ENCODE measurements around the gene RXFP3.
A peak's percentile ranks its signal among the peaks of the same experiment; 100 is the strongest.

The RXFP3 gene

GRCh38 chr5:33934176-33934575, 2.0 kb upstream of the RXFP3 start:
- Histone ChIP-seq H3K4me1 (ENCODE audit: control insufficient read depth, insufficient read depth, low read depth, low read length) (peaks cover 8% of the 10 kb centered on the region), H3K79me1 (replicated peaks; ENCODE audit: low read length, poor library complexity, severe bottlenecking) (no peaks in the 10 kb centered on the region), H3K9me3 (ENCODE audit: control insufficient read depth, low read length) (no peaks in the 10 kb centered on the region), H3K23ac (ENCODE audit: low read length in 2 of 2) (no peak overlapping the region), H2BK12ac (ENCODE audit: low read length in 2 of 2) (no peak overlapping the region), H2BK5ac (ENCODE audit: low read depth, low read length, poor library complexity, severe bottlenecking) (no peak overlapping the region), H3K9ac (ENCODE audit: low read length) (no peak overlapping the region), H2BK15ac (ENCODE audit: low read depth, poor library complexity, severe bottlenecking) (no peak overlapping the region), H3K18ac (ENCODE audit: low read depth in 1 of 2, low read length in 2 of 2) (no peak overlapping the region), H2AK5ac (ENCODE audit: low read length, severe bottlenecking) (no peak overlapping the region), H3K4ac (ENCODE audit: low read depth in 1 of 2, low read length in 2 of 2) (no peak overlapping the region), H2AFZ (ENCODE audit: low read depth, low read length) (no peak overlapping the region), H3K27ac (ENCODE audit: low read length, poor library complexity, severe bottlenecking) (no peak overlapping the region), H4K8ac (ENCODE audit: low read length) (no peak overlapping the region), H3K4me3 (ENCODE audit: insufficient read depth in 1 of 2, low read depth in 1 of 2, low read length in 2 of 2) (no peak overlapping the region), H3K4me2 (ENCODE audit: low read length, poor library complexity, severe bottlenecking) (no peak overlapping the region), H2BK120ac (ENCODE audit: low read depth, low read length) (no peak overlapping the region), H3K27me3 (ENCODE audit: control insufficient read depth in 1 of 2, insufficient read depth in 1 of 2, low read length in 2 of 2) (peaks cover 11 to 29% of the 10 kb centered on the region in 2 experiments), H4K91ac (ENCODE audit: low read length) (no peak overlapping the region), H3K36me3 (ENCODE audit: control insufficient read depth in 1 of 2, insufficient read depth in 2 of 2, low read depth in 1 of 2, low read length in 2 of 2) (no peaks in the 10 kb centered on the region), H3K14ac (ENCODE audit: low read length in 2 of 2) (no peak overlapping the region)
- DNase-seq, result peak; percentile 22
- WGBS, result 33% methylated on average over 1 of the region's 1 CpG

DNA sequence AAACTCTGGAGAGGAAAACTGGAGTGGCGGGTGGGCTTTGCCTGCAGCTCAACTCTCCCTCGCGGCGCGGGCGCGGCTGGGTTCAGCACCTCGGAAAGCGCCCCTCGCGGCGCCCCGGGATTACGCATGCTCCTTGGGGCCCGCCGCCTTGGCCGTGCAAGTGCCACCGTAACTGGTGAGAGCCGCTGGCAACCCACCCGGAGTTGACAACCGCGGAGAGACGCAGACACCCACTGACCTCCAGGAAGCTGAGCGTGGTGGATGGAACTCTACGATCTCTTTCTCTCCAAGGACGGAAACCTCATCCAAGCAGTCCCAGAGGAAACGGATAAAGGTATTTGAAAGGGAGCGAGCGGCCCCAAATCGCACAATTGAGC, 194 bp upstream of the RXFP3 start:
- no peaks in the 10 kb centered on the region for H3K9me3 ChIP-seq (ENCODE audit: control insufficient read depth, low read length)
- 1% methylated on average over 30 of the region's 30 CpGs for WGBS
- no peak overlapping the region for H4K91ac ChIP-seq (ENCODE audit: low read length)
- no peaks in the 10 kb centered on the region for H3K36me3 ChIP-seq (ENCODE audit: control insufficient read depth in 1 of 2, insufficient read depth in 2 of 2, low read depth in 1 of 2, low read length in 2 of 2)
- H2AK5ac ChIP-seq (ENCODE audit: low read length, severe bottlenecking), result no peak overlapping the region
- no peak overlapping the region for H3K9ac ChIP-seq (ENCODE audit: low read length)
- no peaks in the 10 kb centered on the region for H3K79me1 ChIP-seq (replicated peaks; ENCODE audit: low read length, poor library complexity, severe bottlenecking)
- H3K23ac ChIP-seq (ENCODE audit: low read length in 2 of 2), result no peak overlapping the region
- H2BK120ac ChIP-seq (ENCODE audit: low read depth, low read length), result no peak overlapping the region
- H3K4me3 ChIP-seq (ENCODE audit: insufficient read depth in 1 of 2, low read depth in 1 of 2, low read length in 2 of 2), result peak overlapping the region; percentile 51 to 85
- no peak overlapping the region for H3K14ac ChIP-seq (ENCODE audit: low read length in 2 of 2)
- H3K4me2 ChIP-seq (ENCODE audit: low read length, poor library complexity, severe bottlenecking), result peak overlapping the region; percentile 97
- H3K27ac ChIP-seq (ENCODE audit: low read length, poor library complexity, severe bottlenecking), result no peak overlapping the region
- no peak overlapping the region for H2BK12ac ChIP-seq (ENCODE audit: low read length in 2 of 2)
- no peak overlapping the region for H3K18ac ChIP-seq (ENCODE audit: low read depth in 1 of 2, low read length in 2 of 2)
- no peak overlapping the region for H2AFZ ChIP-seq (ENCODE audit: low read depth, low read length)
- no peak overlapping the region for H2BK5ac ChIP-seq (ENCODE audit: low read depth, low read length, poor library complexity, severe bottlenecking)
- no peak overlapping the region for H3K4ac ChIP-seq (ENCODE audit: low read depth in 1 of 2, low read length in 2 of 2)
- peak; percentile 72 for DNase-seq
- no peak overlapping the region for H2BK15ac ChIP-seq (ENCODE audit: low read depth, poor library complexity, severe bottlenecking)
- H3K4me1 ChIP-seq (ENCODE audit: control insufficient read depth, insufficient read depth, low read depth, low read length), result peaks cover 8% of the 10 kb centered on the region
- H4K8ac ChIP-seq (ENCODE audit: low read length), result no peak overlapping the region
- H3K27me3 ChIP-seq (ENCODE audit: control insufficient read depth in 1 of 2, insufficient read depth in 1 of 2, low read length in 2 of 2), result peaks cover 16 to 42% of the 10 kb centered on the region in 2 experiments

- H3K27me3 ChIP-seq (ENCODE audit: control insufficient read depth in 1 of 2, insufficient read depth in 1 of 2, low read length in 2 of 2), result peaks cover 27 to 53% of the 10 kb centered on the region in 2 experiments
- H2BK5ac ChIP-seq (ENCODE audit: low read depth, low read length, poor library complexity, severe bottlenecking), result no peak overlapping the region
- H2AK5ac ChIP-seq (ENCODE audit: low read length, severe bottlenecking), result no peak overlapping the region
- no peak overlapping the region for H3K27ac ChIP-seq (ENCODE audit: low read length, poor library complexity, severe bottlenecking)
- H3K18ac ChIP-seq (ENCODE audit: low read depth in 1 of 2, low read length in 2 of 2), result no peak overlapping the region
- no peaks in the 10 kb centered on the region for H3K36me3 ChIP-seq (ENCODE audit: control insufficient read depth in 1 of 2, insufficient read depth in 2 of 2, low read depth in 1 of 2, low read length in 2 of 2)
- H3K9me3 ChIP-seq (ENCODE audit: control insufficient read depth, low read length), result no peaks in the 10 kb centered on the region
- peaks cover 8% of the 10 kb centered on the region for H3K4me1 ChIP-seq (ENCODE audit: control insufficient read depth, insufficient read depth, low read depth, low read length)
- H2BK12ac ChIP-seq (ENCODE audit: low read length in 2 of 2), result no peak overlapping the region
- no peak for DNase-seq
- peak overlapping the region in 1 of 2 experiments; percentile 85 for H3K4me3 ChIP-seq (ENCODE audit: insufficient read depth in 1 of 2, low read depth in 1 of 2, low read length in 2 of 2)
- H4K91ac ChIP-seq (ENCODE audit: low read length), result no peak overlapping the region
- no peak overlapping the region for H3K4me2 ChIP-seq (ENCODE audit: low read length, poor library complexity, severe bottlenecking)
- no peak overlapping the region for H3K9ac ChIP-seq (ENCODE audit: low read length)
- H3K4ac ChIP-seq (ENCODE audit: low read depth in 1 of 2, low read length in 2 of 2), result no peak overlapping the region
- no peak overlapping the region for H3K23ac ChIP-seq (ENCODE audit: low read length in 2 of 2)
- no peak overlapping the region for H2AFZ ChIP-seq (ENCODE audit: low read depth, low read length)
- H2BK15ac ChIP-seq (ENCODE audit: low read depth, poor library complexity, severe bottlenecking), result no peak overlapping the region
- H4K8ac ChIP-seq (ENCODE audit: low read length), result no peak overlapping the region
- no peak overlapping the region for H2BK120ac ChIP-seq (ENCODE audit: low read depth, low read length)
- H3K14ac ChIP-seq (ENCODE audit: low read length in 2 of 2), result no peak overlapping the region
- 98% methylated on average over 54 of the region's 54 CpGs for WGBS
- H3K79me1 ChIP-seq (replicated peaks; ENCODE audit: low read length, poor library complexity, severe bottlenecking), result no peaks in the 10 kb centered on the region
These were observed 976 bp downstream of the RXFP3 start for GRCh38 chr5:33937017-33937706.

GRCh38 chr5:33937707-33938506, 1.7 kb downstream of the RXFP3 start:
- Histone ChIP-seq H3K4me1 (ENCODE audit: control insufficient read depth, insufficient read depth, low read depth, low read length) (peaks cover 8% of the 10 kb centered on the region), H3K18ac (ENCODE audit: low read depth in 1 of 2, low read length in 2 of 2) (no peak overlapping the region), H3K79me1 (replicated peaks; ENCODE audit: low read length, poor library complexity, severe bottlenecking) (no peaks in the 10 kb centered on the region), H3K27ac (ENCODE audit: low read length, poor library complexity, severe bottlenecking) (no peak overlapping the region), H4K91ac (ENCODE audit: low read length) (no peak overlapping the region), H2BK5ac (ENCODE audit: low read depth, low read length, poor library complexity, severe bottlenecking) (no peak overlapping the region), H3K4me2 (ENCODE audit: low read length, poor library complexity, severe bottlenecking) (no peak overlapping the region), H2AK5ac (ENCODE audit: low read length, severe bottlenecking) (no peak overlapping the region), H3K4me3 (ENCODE audit: insufficient read depth in 1 of 2, low read depth in 1 of 2, low read length in 2 of 2) (no peak overlapping the region), H2BK15ac (ENCODE audit: low read depth, poor library complexity, severe bottlenecking) (no peak overlapping the region), H3K9ac (ENCODE audit: low read length) (no peak overlapping the region), H2BK120ac (ENCODE audit: low read depth, low read length) (no peak overlapping the region), H3K4ac (ENCODE audit: low read depth in 1 of 2, low read length in 2 of 2) (no peak overlapping the region), H2BK12ac (ENCODE audit: low read length in 2 of 2) (no peak overlapping the region), H3K9me3 (ENCODE audit: control insufficient read depth, low read length) (no peaks in the 10 kb centered on the region), H3K23ac (ENCODE audit: low read length in 2 of 2) (no peak overlapping the region), H4K8ac (ENCODE audit: low read length) (no peak overlapping the region), H3K27me3 (ENCODE audit: control insufficient read depth in 1 of 2, insufficient read depth in 1 of 2, low read length in 2 of 2) (peaks cover 35 to 60% of the 10 kb centered on the region in 2 experiments), H3K36me3 (ENCODE audit: control insufficient read depth in 1 of 2, insufficient read depth in 2 of 2, low read depth in 1 of 2, low read length in 2 of 2) (no peaks in the 10 kb centered on the region), H3K14ac (ENCODE audit: low read length in 2 of 2) (peak overlapping the region in 1 of 2 experiments; percentile 6), H2AFZ (ENCODE audit: low read depth, low read length) (no peak overlapping the region)
- no peak for DNase-seq
- 93% methylated on average over 54 of the region's 54 CpGs for WGBS
